ENCODE results near the gene CACNA1B.

The CACNA1B gene

GRCh38 chr9:137879566-137880150 is 2.1 kb downstream of the CACNA1B start:
- Histone ChIP-seq H3K27ac (ENCODE audit: low read length) (no peak overlapping the region), H3K9me3 (replicated peaks; ENCODE audit: insufficient read depth, low read length) (no peaks in the 10 kb centered on the region), H3K9me2 (replicated peaks; ENCODE audit: insufficient read depth, low read length) (no peaks in the 10 kb centered on the region), H3K4me2 (ENCODE audit: low read depth, low read length) (no peak overlapping the region), H3K4me3 (ENCODE audit: low read length) (no peak overlapping the region), H4K20me1 (ENCODE audit: insufficient read depth, low read length) (no peaks in the 10 kb centered on the region), H3K9ac (ENCODE audit: low read length) (no peak overlapping the region), H3K79me2 (ENCODE audit: low read length) (no peaks in the 10 kb centered on the region), H2AFZ (ENCODE audit: low read length) (no peak overlapping the region), H3F3A (ENCODE audit: insufficient read depth, low read length) (no peaks in the 10 kb centered on the region), H3K4me1 (ENCODE audit: low read length) (no peaks in the 10 kb centered on the region), H3K36me3 (replicated peaks; ENCODE audit: insufficient read depth, low read length) (no peaks in the 10 kb centered on the region), H3K27me3 (replicated peaks; ENCODE audit: insufficient read depth, low read length) (peaks cover 27% of the 10 kb centered on the region)
- no peak for DNase-seq
- TF ChIP-seq CTCF (IDR thresholded peaks at IDR 0.05; ENCODE audit: low read length) (no peak), EZH2phosphoT487 (IDR thresholded peaks at IDR 0.05; ENCODE audit: low read length) (no peak), EZH2 (optimal IDR thresholded peaks at IDR 0.05; ENCODE audit: low read depth, low read length) (no peak)

DNA sequence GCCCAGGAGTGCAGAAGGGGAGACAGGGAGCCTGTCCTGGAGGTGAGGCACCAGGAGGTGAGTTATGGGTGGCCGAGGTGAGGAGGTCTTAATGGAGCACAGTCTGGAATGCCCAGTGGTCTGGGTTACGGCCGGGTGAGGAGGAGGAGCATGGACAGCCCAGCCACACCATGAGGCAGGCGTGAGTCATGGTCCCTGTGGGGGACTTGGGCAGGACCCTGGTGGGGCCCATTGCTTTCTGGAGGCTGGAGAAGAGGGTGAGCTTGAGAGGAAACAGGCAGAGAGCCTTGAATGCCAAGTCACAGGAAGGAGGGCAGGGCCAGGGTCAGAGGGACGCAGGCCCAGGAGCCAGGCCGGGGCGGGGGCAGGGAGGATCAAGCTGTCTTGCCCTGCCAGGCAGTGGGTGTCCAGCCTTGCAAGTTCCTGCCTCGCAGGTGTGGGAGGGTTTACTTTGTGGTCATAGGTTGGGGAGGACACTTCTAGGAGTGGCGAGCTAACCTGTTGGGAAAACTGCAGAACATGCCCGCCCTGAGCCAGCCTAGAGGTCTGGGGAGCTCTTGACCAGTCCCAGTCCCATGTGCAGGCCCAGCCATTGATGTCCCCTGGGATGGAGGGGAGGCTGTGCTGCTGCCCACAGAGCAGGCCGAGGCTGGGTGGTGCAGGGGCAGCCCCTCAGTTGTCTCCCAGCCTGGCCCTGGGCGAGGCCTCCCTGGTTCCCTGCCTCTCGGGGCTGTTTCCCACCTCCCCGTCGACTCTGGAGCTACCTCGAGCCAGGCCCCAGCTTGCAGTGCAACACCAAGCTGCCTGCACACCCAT is 2.8 kb downstream of the CACNA1B start:
- Histone ChIP-seq H3K4me3 (ENCODE audit: low read length) (no peak overlapping the region), H4K20me1 (ENCODE audit: insufficient read depth, low read length) (no peaks in the 10 kb centered on the region), H3K9me3 (replicated peaks; ENCODE audit: insufficient read depth, low read length) (no peaks in the 10 kb centered on the region), H3K4me2 (ENCODE audit: low read depth, low read length) (no peak overlapping the region), H3K27me3 (replicated peaks; ENCODE audit: insufficient read depth, low read length) (peaks cover 20% of the 10 kb centered on the region), H3K9ac (ENCODE audit: low read length) (no peak overlapping the region), H3K27ac (ENCODE audit: low read length) (no peak overlapping the region), H3F3A (ENCODE audit: insufficient read depth, low read length) (no peaks in the 10 kb centered on the region), H3K9me2 (replicated peaks; ENCODE audit: insufficient read depth, low read length) (no peaks in the 10 kb centered on the region), H3K36me3 (replicated peaks; ENCODE audit: insufficient read depth, low read length) (no peaks in the 10 kb centered on the region), H3K79me2 (ENCODE audit: low read length) (no peaks in the 10 kb centered on the region), H2AFZ (ENCODE audit: low read length) (no peak overlapping the region), H3K4me1 (ENCODE audit: low read length) (no peaks in the 10 kb centered on the region)
- DNase-seq = no peak
- TF ChIP-seq EZH2 (optimal IDR thresholded peaks at IDR 0.05; ENCODE audit: low read depth, low read length) (no peak), EZH2phosphoT487 (IDR thresholded peaks at IDR 0.05; ENCODE audit: low read length) (no peak), CTCF (IDR thresholded peaks at IDR 0.05; ENCODE audit: low read length) (no peak)

DNA sequence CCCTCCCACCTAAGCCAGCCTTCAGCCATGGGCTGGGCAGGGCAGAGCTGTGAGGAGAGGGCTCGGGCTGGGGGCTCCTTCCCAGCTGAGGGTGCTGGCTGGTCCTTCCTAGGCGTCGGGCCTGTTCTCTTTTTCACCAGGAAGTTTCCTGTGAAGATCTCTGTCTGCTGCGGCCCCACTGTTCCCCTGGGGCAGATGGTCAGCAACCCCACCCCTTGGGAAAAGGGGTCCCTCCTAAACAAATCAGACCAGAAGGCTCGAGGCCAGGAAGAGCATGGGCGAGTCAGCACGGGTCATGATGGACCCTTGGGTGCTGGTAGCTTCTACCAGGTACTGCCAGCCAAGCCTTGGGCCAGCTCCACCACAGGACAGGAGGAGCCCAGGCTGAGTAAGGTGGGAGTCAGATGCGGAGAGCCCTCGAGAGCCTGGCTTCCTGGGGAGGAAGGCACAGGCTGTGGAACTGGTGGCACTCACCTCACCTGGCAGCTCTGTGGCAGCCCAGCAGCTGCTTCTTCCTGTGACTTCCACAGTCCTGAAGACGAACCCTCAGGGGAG is 3.5 kb downstream of the CACNA1B start:
- Histone ChIP-seq H3K4me3 (ENCODE audit: low read length) (no peak overlapping the region), H3K4me2 (ENCODE audit: low read depth, low read length) (no peak overlapping the region), H3K9me2 (replicated peaks; ENCODE audit: insufficient read depth, low read length) (no peaks in the 10 kb centered on the region), H3K9ac (ENCODE audit: low read length) (no peak overlapping the region), H3K4me1 (ENCODE audit: low read length) (no peaks in the 10 kb centered on the region), H3K79me2 (ENCODE audit: low read length) (no peaks in the 10 kb centered on the region), H3K27ac (ENCODE audit: low read length) (no peak overlapping the region), H2AFZ (ENCODE audit: low read length) (no peak overlapping the region), H3K27me3 (replicated peaks; ENCODE audit: insufficient read depth, low read length) (peaks cover 13% of the 10 kb centered on the region), H3K36me3 (replicated peaks; ENCODE audit: insufficient read depth, low read length) (no peaks in the 10 kb centered on the region), H3K9me3 (replicated peaks; ENCODE audit: insufficient read depth, low read length) (no peaks in the 10 kb centered on the region), H4K20me1 (ENCODE audit: insufficient read depth, low read length) (no peaks in the 10 kb centered on the region), H3F3A (ENCODE audit: insufficient read depth, low read length) (no peaks in the 10 kb centered on the region)
- DNase-seq = no peak
- TF ChIP-seq EZH2 (optimal IDR thresholded peaks at IDR 0.05; ENCODE audit: low read depth, low read length) (no peak), CTCF (IDR thresholded peaks at IDR 0.05; ENCODE audit: low read length) (no peak), EZH2phosphoT487 (IDR thresholded peaks at IDR 0.05; ENCODE audit: low read length) (no peak)
